DMS153 (cell line): ENCODE results near the gene ANKRD65.
"Not testable (repeated sequence)": the region's sequence is repeated elsewhere in the genome, so short reads cannot be mapped to it uniquely, and the experiment has no call there.

Experiments used
- DNase-seq: peaks from one replicate; lab custom pipeline; 2025; lab: John Stamatoyannopoulos, UW

The ANKRD65 gene

GRCh38 chr1:1415751-1416150 is 5.3 kb downstream of the ANKRD65 start:
- DNase-seq: no peak

- DNase-seq: not testable (repeated sequence)
These were observed 8.7 kb downstream of the ANKRD65 start for GRCh38 chr1:1412311-1412902.

- DNase-seq: no peak
These were observed 9.4 kb downstream of the ANKRD65 start for GRCh38 chr1:1411626-1412025.

GRCh38 chr1:1410238-1410637 is 10.8 kb downstream of the ANKRD65 start:
- not testable (repeated sequence) for DNase-seq

GRCh38 chr1:1407636-1408318 is 13.3 kb downstream of the ANKRD65 start:
- DNase-seq: no peak

- DNase-seq: peak; percentile 90
These were observed 14.0 kb downstream of the ANKRD65 start, which contains the start of gene MRPL20 for GRCh38 chr1:1406821-1407635. TSS of gene MRPL20 (minus strand) at chr1:1407293. CDS start at chr1:1407217, 76 bp downstream.

GRCh38 chr1:1406101-1406820 is 14.8 kb downstream of the ANKRD65 start:
- DNase-seq: no peak

- no peak for DNase-seq
These were observed 17.4 kb downstream of the ANKRD65 start for GRCh38 chr1:1403653-1404052.

- DNase-seq: not testable (repeated sequence)
These were observed 18.1 kb downstream of the ANKRD65 start for GRCh38 chr1:1402901-1403392.

GRCh38 chr1:1402072-1402900 is 18.8 kb downstream of the ANKRD65 start:
- DNase-seq: peak; percentile 37

GRCh38 chr1:1401457-1402010 is 19.5 kb downstream of the ANKRD65 start:
- no peak for DNase-seq

- DNase-seq: no peak
These were observed 20.3 kb downstream of the ANKRD65 start for GRCh38 chr1:1400576-1401456.

- DNase-seq: no peak
These were observed 21.1 kb downstream of the ANKRD65 start for GRCh38 chr1:1399872-1400575.

GRCh38 chr1:1399187-1399871 is 21.7 kb downstream of the ANKRD65 start, which contains the start of gene CCNL2:
TSS of gene CCNL2 (minus strand) at chr1:1399335. CDS start at chr1:1399306, 29 bp downstream.
- peak; percentile 100 for DNase-seq

GRCh38 chr1:1398677-1399186 is 22.3 kb downstream of the ANKRD65 start:
- DNase-seq: no peak

- no peak for DNase-seq
These were observed 23.1 kb downstream of the ANKRD65 start for GRCh38 chr1:1397839-1398523.

GRCh38 chr1:1395166-1395565 is 25.9 kb downstream of the ANKRD65 start:
- no peak for DNase-seq

GRCh38 chr1:1394116-1394515 is 27.0 kb downstream of the ANKRD65 start:
- no peak for DNase-seq
